ENCODE results near the gene FRMD5. TPM values are rescaled to one million over a fixed set of nuclear protein-coding genes. Genes with fewer than 3 reads are reported as not detected.

FRMD5 gene
- total and polyA plus RNA-seq, 2 experiments from 2014 or later: 5.9 to 10.1 TPM

DNA sequence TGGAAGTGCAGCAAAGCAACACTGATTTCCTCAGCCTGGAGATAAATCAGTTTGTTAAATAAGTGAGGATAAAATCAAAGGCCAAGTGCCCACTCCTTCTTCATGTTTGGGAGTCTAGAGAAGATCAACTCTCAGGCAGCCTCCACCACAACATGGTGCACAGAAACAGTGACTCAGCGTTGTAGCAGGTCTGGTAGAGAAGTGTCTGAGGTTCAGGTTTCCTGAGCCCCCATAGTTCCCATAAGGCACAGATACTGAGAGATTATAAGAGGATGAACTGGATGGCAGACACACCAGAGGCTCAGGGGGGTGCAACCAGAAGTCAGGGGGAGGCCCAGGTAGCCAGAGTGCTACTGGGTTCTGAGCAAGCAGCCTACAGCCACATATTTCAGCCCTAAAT lies 166.7 kb downstream of the FRMD5 start:
- ATAC-seq (no peak; the same call in 2 of the 3 replicates), DNase-seq (ENCODE audit: low spot score) (no peak)
- Mint-ChIP-seq H3K27me3 (ENCODE audit: insufficient read depth, low read depth, poor library complexity) (no peaks in the 10 kb centered on the region), H3K36me3 (ENCODE audit: low read depth) (no peaks in the 10 kb centered on the region), H3K4me3 (no peak overlapping the region), H3K27ac (peak overlapping the region; percentile 94), H3K9me3 (no peaks in the 10 kb centered on the region; the same call in 2 of the 3 replicates), H3K4me1 (peaks cover 26% of the 10 kb centered on the region)
- no peaks in the 10 kb centered on the region for H3K27me3 ChIP-seq (ENCODE audit: insufficient read depth)
- H2AFZ ChIP-seq: no peak overlapping the region
- H4K20me1 ChIP-seq (replicated peaks; ENCODE audit: insufficient read depth): no peaks in the 10 kb centered on the region
- H3F3A ChIP-seq (replicated peaks; ENCODE audit: low read depth): no peaks in the 10 kb centered on the region
- TF ChIP-seq REST (IDR thresholded peaks at IDR 0.05; ENCODE audit: unreplicated experiment): no peak
- no peak for TF ChIP-seq CTCF (conservative IDR thresholded peaks at IDR 0.05; ENCODE audit: low read depth in 2 of 2)
- TF ChIP-seq EZH2 (IDR thresholded peaks at IDR 0.05; ENCODE audit: low read depth, unreplicated experiment): no peak
- TF ChIP-seq, protein P1, sequence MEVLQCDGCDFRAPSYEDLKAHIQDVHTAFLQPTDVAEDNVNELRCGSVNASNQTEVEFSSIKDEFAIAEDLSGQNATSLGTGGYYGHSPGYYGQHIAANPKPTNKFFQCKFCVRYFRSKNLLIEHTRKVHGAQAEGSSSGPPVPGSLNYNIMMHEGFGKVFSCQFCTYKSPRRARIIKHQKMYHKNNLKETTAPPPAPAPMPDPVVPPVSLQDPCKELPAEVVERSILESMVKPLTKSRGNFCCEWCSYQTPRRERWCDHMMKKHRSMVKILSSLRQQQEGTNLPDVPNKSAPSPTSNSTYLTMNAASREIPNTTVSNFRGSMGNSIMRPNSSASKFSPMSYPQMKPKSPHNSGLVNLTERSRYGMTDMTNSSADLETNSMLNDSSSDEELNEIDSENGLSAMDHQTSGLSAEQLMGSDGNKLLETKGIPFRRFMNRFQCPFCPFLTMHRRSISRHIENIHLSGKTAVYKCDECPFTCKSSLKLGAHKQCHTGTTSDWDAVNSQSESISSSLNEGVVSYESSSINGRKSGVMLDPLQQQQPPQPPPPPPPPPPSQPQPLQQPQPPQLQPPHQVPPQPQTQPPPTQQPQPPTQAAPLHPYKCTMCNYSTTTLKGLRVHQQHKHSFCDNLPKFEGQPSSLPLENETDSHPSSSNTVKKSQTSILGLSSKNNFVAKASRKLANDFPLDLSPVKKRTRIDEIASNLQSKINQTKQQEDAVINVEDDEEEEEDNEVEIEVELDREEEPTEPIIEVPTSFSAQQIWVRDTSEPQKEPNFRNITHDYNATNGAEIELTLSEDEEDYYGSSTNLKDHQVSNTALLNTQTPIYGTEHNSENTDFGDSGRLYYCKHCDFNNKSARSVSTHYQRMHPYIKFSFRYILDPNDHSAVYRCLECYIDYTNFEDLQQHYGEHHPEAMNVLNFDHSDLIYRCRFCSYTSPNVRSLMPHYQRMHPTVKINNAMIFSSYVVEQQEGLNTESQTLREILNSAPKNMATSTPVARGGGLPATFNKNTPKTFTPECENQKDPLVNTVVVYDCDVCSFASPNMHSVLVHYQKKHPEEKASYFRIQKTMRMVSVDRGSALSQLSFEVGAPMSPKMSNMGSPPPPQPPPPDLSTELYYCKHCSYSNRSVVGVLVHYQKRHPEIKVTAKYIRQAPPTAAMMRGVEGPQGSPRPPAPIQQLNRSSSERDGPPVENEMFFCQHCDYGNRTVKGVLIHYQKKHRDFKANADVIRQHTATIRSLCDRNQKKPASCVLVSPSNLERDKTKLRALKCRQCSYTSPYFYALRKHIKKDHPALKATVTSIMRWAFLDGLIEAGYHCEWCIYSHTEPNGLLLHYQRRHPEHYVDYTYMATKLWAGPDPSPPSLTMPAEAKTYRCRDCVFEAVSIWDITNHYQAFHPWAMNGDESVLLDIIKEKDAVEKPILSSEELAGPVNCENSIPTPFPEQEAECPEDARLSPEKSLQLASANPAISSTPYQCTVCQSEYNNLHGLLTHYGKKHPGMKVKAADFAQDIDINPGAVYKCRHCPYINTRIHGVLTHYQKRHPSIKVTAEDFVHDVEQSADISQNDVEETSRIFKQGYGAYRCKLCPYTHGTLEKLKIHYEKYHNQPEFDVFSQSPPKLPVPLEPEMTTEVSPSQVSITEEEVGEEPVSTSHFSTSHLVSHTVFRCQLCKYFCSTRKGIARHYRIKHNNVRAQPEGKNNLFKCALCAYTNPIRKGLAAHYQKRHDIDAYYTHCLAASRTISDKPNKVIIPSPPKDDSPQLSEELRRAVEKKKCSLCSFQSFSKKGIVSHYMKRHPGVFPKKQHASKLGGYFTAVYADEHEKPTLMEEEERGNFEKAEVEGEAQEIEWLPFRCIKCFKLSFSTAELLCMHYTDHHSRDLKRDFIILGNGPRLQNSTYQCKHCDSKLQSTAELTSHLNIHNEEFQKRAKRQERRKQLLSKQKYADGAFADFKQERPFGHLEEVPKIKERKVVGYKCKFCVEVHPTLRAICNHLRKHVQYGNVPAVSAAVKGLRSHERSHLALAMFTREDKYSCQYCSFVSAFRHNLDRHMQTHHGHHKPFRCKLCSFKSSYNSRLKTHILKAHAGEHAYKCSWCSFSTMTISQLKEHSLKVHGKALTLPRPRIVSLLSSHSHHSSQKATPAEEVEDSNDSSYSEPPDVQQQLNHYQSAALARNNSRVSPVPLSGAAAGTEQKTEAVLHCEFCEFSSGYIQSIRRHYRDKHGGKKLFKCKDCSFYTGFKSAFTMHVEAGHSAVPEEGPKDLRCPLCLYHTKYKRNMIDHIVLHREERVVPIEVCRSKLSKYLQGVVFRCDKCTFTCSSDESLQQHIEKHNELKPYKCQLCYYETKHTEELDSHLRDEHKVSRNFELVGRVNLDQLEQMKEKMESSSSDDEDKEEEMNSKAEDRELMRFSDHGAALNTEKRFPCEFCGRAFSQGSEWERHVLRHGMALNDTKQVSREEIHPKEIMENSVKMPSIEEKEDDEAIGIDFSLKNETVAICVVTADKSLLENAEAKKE (CRISPR knock-in tag; IDR thresholded peaks at IDR 0.05): no peak
- TF ChIP-seq STAT1 (IDR thresholded peaks at IDR 0.05; ENCODE audit: unreplicated experiment): no peak
- TF ChIP-seq JUNB (IDR thresholded peaks at IDR 0.05; ENCODE audit: unreplicated experiment): no peak
- TF ChIP-seq CREB1 (CRISPR knock-in tag; IDR thresholded peaks at IDR 0.05; ENCODE audit: low read depth): no peak
- TF ChIP-seq EZH2phosphoT487 (IDR thresholded peaks at IDR 0.05; ENCODE audit: unreplicated experiment): no peak
- no peak for TF ChIP-seq ZNF114 (CRISPR knock-in tag; IDR thresholded peaks at IDR 0.05)
- no peak for TF ChIP-seq POLR2AphosphoS5 (IDR thresholded peaks at IDR 0.05; ENCODE audit: low read depth)
- peak overlapping the region; percentile 51 for H3K27ac ChIP-seq (ENCODE audit: low read depth)
- H3K79me2 ChIP-seq (replicated peaks; ENCODE audit: insufficient read depth): no peaks in the 10 kb centered on the region
- no peaks in the 10 kb centered on the region for H3K36me3 ChIP-seq (ENCODE audit: insufficient read depth)
- H3K4me3 ChIP-seq: no peak overlapping the region
- H3K9me2 ChIP-seq (ENCODE audit: insufficient read depth): no peaks in the 10 kb centered on the region
- H3K4me2 ChIP-seq: no peak overlapping the region
- H3K4me1 ChIP-seq (ENCODE audit: insufficient read depth): peaks cover 22% of the 10 kb centered on the region

All from GM23338 (cell line).